Neutrophil (primary cell): ENCODE measurements around the gene EPPIN.
"Not testable (repeated sequence)": the region's sequence is repeated elsewhere in the genome, so short reads cannot be mapped to it uniquely, and the experiment has no call there.

ENCODE experiments used
- H3K27ac ChIP-seq: fragments of 200-600 bp; sonication (generic); 2 replicates; pipeline ENCODE4 v1.5.1; 2016; ENCODE audit warnings: mild to moderate bottlenecking, moderate library complexity
- H3K27me3 ChIP-seq: fragments of 200-600 bp; sonication (generic); 2 replicates; pipeline ENCODE4 v1.6.0; 2016; ENCODE audit warnings: mild to moderate bottlenecking
- H3K36me3 ChIP-seq: fragments of 200-600 bp; sonication (generic); 2 replicates; pipeline ENCODE4 v1.5.1; 2017
- H3K4me1 ChIP-seq, 2 experiments: fragments of 200-600 bp in 1 of 2; sonication (generic) in 1 of 2; 1 replicate in 1 of 2; 2 replicates in 1 of 2; pipeline versions ENCODE4 v1.5.1 to v1.6.1; 2013 to 2016; ENCODE audit warnings: low read depth in 1 of 2, low read length in 1 of 2, mild to moderate bottlenecking in 1 of 2, moderate library complexity in 1 of 2; ENCODE audit not compliant: control insufficient read depth in 1 of 2, insufficient read depth in 1 of 2
- H3K4me3 ChIP-seq, 2 experiments: fragments of 200-600 bp in 1 of 2; sonication (generic) in 1 of 2; 1 replicate in 1 of 2; 2 replicates in 1 of 2; pipeline ENCODE4 v1.5.1; 2013 to 2016; ENCODE audit warnings: low read depth in 1 of 2, low read length in 1 of 2, mild to moderate bottlenecking in 1 of 2, moderate library complexity in 1 of 2
- H3K9me3 ChIP-seq: fragments of 200-600 bp; sonication (generic); 2 replicates; pipeline ENCODE4 v1.5.1; 2016
- CTCF ChIP-seq: fragments of 200-600 bp; sonication (generic); IDR thresholded peaks from 2 replicates; pipeline ENCODE4 v1.5.1; 2016; ENCODE audit warnings: antibody characterized with exemption

Gene EPPIN

GRCh38 chr20:45576995-45577394 is 29.8 kb upstream of the EPPIN start:
- Histone ChIP-seq H3K36me3 (no peaks in the 10 kb centered on the region), H3K27me3 (peaks cover 27% of the 10 kb centered on the region), H3K9me3 (no peaks in the 10 kb centered on the region), H3K27ac (no peak overlapping the region), H3K4me1 (no peaks in the 10 kb centered on the region), H3K4me3 (no peak overlapping the region)
- no peak for TF ChIP-seq CTCF

- H3K4me3 ChIP-seq = no peak overlapping the region
- H3K27me3 ChIP-seq = peaks cover 28% of the 10 kb centered on the region
- H3K27ac ChIP-seq = no peak overlapping the region
- no peaks in the 10 kb centered on the region for H3K36me3 ChIP-seq
- H3K4me1 ChIP-seq = no peaks in the 10 kb centered on the region
- H3K9me3 ChIP-seq = no peaks in the 10 kb centered on the region
- TF ChIP-seq CTCF = no peak
Measured at GRCh38 chr20:45575931-45576330, 28.7 kb upstream of the EPPIN start.

GRCh38 chr20:45569650-45570049 is 22.4 kb upstream of the EPPIN start:
- not testable (repeated sequence) for H3K4me1 ChIP-seq, H3K9me3 ChIP-seq, H3K36me3 ChIP-seq, H3K4me3 ChIP-seq, H3K27ac ChIP-seq
- peaks cover 12% of the 10 kb centered on the region for H3K27me3 ChIP-seq

- Histone ChIP-seq H3K27ac (no peak overlapping the region), H3K27me3 (peaks cover 27% of the 10 kb centered on the region)
Measured at GRCh38 chr20:45564760-45565276, 17.6 kb upstream of the EPPIN start.

GRCh38 chr20:45555198-45555597 is 8.0 kb upstream of the EPPIN start:
- no peaks in the 10 kb centered on the region for H3K4me1 ChIP-seq
- no peak overlapping the region for H3K27ac ChIP-seq
- no peaks in the 10 kb centered on the region for H3K9me3 ChIP-seq
- TF ChIP-seq CTCF = no peak
- H3K4me3 ChIP-seq = no peak overlapping the region
- no peaks in the 10 kb centered on the region for H3K36me3 ChIP-seq
- H3K27me3 ChIP-seq = peaks cover 25% of the 10 kb centered on the region

More at GRCh38 chr20:45564760-45565276, 17.6 kb upstream of the EPPIN start:
- TF ChIP-seq CTCF = no peak
- Histone ChIP-seq H3K36me3 (no peaks in the 10 kb centered on the region), H3K4me3 (no peak overlapping the region), H3K4me1 (no peaks in the 10 kb centered on the region), H3K9me3 (no peaks in the 10 kb centered on the region)

GRCh38 chr20:45552456-45552855 is 5.3 kb upstream of the EPPIN start:
- no peak for TF ChIP-seq CTCF
- Histone ChIP-seq H3K9me3 (no peaks in the 10 kb centered on the region), H3K4me1 (no peaks in the 10 kb centered on the region), H3K4me3 (no peak overlapping the region), H3K27ac (no peak overlapping the region), H3K27me3 (peaks cover 32% of the 10 kb centered on the region), H3K36me3 (no peaks in the 10 kb centered on the region)
